ENCODE data around the gene SLBP. TPM values are rescaled to one million over a fixed set of nuclear protein-coding genes. Genes with fewer than 3 reads are reported as not detected.

Gene SLBP
- total RNA-seq, 1 donor from 2014 or later, result 86.7 TPM

GRCh38 chr4:1749370-1749769 is 37.3 kb upstream of the SLBP start:
- no peak for DNase-seq (ENCODE audit: low read depth, low spot score)

GRCh38 chr4:1748465-1748995 is 36.4 kb upstream of the SLBP start:
- no peak for DNase-seq (ENCODE audit: low read depth, low spot score)

DNA sequence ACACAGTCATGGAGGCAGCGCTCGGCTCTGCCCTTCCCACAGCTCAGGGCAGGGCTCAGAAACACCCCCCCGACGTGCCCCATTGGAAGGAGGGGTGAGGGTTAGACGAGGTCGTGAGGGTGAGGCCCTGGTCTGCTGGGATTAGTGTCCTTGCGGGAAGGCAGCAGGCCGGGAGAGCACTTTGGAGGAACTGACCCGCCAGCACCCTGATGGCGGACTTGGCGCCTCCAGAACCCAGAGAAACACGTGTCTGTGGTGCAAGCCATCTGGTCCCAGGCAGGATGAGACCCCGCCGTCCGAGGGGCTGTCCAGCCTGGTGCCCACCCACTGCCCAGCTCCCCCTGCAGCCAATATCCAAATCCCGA is 35.5 kb upstream of the SLBP start:
- no peak for DNase-seq (ENCODE audit: low read depth, low spot score)

- no peak for DNase-seq (ENCODE audit: low read depth, low spot score)
These were observed 34.9 kb upstream of the SLBP start for GRCh38 chr4:1746919-1747602.

DNA sequence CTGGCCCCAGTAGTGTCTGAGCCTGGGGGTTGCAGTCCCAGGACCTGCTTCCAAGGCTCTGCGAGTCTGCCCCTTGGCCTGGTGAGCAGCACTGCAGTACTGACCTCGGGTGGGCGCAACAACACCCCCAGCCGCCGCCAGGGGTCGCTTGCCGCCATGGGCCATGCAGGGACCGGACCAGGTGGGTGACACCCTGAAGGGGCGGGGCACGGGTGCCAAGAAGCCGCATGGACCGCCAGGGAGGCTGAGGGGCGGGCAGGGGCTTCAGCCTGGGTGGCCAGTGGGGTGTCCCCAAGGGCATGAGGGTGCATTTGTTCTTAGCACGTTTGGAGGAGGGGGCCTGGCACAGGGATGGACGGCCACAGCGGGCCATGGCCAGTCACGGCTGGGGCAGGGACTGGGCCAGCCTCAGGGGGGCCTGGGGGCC is 34.2 kb upstream of the SLBP start:
- DNase-seq (ENCODE audit: low read depth, low spot score), result peak; percentile 24

DNA sequence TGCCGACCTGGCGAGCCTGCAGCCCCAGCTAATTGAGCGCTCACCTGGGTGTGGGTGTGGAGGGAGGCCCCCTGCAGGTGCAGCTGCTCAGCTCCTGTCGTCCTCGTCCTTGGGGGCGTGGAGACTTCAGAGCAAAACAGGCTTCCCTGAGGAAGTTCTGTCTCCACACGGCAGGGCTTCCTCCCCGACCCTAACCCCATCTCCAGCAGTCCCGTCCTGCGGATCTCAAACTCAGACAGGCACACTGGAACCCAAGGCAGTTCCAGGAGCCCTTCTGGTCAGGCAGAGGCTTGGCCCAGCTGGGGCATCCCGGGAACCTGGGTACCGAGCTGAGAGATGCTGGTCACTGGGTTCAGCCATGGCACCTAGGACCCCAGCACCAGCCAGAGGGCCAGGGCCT is 33.6 kb upstream of the SLBP start:
- no peak for DNase-seq (ENCODE audit: low read depth, low spot score)

GRCh38 chr4:1745165-1745564 is 33.0 kb upstream of the SLBP start:
- no peak for DNase-seq (ENCODE audit: low read depth, low spot score)

GRCh38 chr4:1744552-1744951 is 32.4 kb upstream of the SLBP start:
- DNase-seq (ENCODE audit: low read depth, low spot score), result no peak

DNA sequence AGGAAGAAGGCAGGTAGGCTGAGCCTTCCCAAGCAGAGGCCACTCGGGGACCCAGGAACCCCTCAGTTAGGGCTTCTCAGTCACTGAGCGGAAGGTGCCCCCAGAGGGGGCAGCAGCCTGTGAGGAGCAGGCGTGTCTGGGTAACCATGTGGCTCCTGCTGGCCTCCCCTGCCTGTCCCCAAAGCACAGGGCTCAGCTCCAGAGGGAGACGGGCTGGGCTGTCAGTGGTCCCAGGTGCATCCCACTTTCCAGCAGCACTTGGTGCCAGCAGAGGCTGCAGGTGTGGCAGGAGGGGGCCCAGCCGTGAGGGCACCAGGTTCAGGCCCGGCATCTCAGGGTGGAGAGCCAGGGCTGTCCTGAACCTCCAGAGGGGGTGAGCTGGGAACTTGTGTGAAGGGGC is 31.9 kb upstream of the SLBP start:
- no peak for DNase-seq (ENCODE audit: low read depth, low spot score)

GRCh38 chr4:1743551-1743950 is 31.4 kb upstream of the SLBP start:
- DNase-seq (ENCODE audit: low read depth, low spot score), result no peak

- no peak for DNase-seq (ENCODE audit: low read depth, low spot score)
These were observed 29.1 kb upstream of the SLBP start for GRCh38 chr4:1741208-1741607.

DNA sequence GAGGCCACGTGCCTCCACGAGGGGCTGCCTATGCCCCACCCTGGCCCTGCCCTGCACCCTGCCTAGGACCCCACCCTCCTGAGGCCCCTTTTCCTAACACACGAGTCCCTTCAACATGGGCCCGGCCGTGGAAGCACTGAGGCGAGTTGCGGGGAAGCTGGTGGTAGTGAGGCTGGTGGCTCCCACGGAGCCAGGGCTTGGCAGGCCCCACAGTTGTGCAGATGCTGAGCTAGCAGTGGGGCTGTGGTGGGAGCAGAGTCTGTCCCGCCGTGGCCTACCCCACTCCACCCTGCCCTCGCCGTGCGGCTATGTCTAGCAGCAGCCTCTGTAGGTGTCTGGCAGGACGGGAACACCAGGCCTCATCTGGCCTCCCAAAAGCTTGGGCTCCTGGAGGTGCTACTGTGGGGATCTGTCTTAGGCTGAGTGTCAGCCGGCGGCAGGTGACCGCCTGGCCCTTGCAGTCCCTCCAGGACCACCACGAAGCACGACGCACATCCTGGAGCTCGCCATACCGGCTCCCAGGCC is 28.0 kb upstream of the SLBP start:
- DNase-seq (ENCODE audit: low read depth, low spot score), result no peak

- DNase-seq (ENCODE audit: low read depth, low spot score), result no peak
These were observed 27.2 kb upstream of the SLBP start for GRCh38 chr4:1739358-1739757.

GRCh38 chr4:1738410-1738809 is 26.3 kb upstream of the SLBP start:
- DNase-seq (ENCODE audit: low read depth, low spot score), result no peak

DNA sequence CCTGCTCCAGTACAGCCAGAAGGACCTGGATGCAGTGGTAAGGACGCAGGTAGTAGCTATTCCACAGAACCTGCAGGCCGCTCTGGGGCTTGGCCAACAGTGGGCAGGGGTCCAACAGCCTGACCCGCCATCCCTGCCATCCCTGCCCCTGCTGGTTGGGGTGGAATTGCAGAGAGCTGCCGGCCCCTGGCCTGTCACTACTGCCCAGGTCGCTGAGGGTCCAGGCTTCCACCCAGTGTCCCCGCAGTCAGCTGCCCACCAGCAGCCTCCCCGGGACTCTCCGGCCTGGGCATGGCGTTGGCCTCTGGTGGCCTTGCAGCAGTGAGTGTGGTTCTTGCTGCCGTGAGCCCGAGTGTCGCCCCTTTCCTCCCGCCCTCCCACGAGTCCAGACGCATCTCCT is 25.5 kb upstream of the SLBP start:
- DNase-seq (ENCODE audit: low read depth, low spot score), result no peak

DNA sequence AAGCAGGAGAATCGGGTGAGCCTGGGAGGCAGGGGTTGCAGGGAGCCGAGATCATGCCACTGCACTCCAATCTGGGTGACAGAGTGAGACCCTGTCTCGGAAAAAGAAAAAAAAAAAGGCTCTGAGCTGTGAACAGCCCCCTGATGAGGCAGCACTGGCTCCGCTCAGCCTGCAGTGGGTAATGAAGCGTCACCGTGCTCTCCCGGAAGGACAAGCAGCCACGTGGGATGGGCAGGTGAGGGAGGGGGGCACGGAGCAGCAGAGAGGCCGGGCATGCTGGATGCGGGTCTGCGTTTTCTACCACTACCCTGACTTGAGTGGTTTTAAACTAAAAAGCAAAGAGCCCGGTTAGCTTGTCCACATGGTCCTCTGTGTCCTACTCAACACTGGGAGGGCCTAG is 24.7 kb upstream of the SLBP start:
- no peak for DNase-seq (ENCODE audit: low read depth, low spot score)

GRCh38 chr4:1735215-1735614 is 23.1 kb upstream of the SLBP start:
- no peak for DNase-seq (ENCODE audit: low read depth, low spot score)

- DNase-seq (ENCODE audit: low read depth, low spot score), result no peak
These were observed 20.8 kb upstream of the SLBP start for GRCh38 chr4:1732911-1733310.

DNA sequence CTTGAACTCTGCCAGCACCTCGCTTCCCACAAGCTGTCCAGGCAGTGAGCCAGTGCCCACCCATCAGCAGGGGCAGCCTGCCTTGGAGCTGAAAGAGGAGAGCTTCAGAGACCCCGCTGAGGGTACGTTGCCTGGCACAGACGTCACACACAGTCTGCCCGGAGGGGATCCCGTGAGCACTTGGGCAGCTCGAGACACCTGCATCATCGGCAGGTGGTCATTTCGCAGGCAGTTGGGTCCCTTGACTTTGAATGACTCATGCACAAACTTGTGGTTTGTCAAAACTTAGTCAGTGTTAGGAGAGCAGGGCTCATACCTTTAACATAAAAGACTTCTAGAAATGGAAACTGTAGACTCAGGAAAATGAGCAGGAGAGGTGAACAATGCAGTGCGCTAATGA is 19.1 kb upstream of the SLBP start:
- no peak for DNase-seq (ENCODE audit: low read depth, low spot score)

GRCh38 chr4:1730532-1731135 is 18.5 kb upstream of the SLBP start:
- DNase-seq (ENCODE audit: low read depth, low spot score), result no peak

DNA sequence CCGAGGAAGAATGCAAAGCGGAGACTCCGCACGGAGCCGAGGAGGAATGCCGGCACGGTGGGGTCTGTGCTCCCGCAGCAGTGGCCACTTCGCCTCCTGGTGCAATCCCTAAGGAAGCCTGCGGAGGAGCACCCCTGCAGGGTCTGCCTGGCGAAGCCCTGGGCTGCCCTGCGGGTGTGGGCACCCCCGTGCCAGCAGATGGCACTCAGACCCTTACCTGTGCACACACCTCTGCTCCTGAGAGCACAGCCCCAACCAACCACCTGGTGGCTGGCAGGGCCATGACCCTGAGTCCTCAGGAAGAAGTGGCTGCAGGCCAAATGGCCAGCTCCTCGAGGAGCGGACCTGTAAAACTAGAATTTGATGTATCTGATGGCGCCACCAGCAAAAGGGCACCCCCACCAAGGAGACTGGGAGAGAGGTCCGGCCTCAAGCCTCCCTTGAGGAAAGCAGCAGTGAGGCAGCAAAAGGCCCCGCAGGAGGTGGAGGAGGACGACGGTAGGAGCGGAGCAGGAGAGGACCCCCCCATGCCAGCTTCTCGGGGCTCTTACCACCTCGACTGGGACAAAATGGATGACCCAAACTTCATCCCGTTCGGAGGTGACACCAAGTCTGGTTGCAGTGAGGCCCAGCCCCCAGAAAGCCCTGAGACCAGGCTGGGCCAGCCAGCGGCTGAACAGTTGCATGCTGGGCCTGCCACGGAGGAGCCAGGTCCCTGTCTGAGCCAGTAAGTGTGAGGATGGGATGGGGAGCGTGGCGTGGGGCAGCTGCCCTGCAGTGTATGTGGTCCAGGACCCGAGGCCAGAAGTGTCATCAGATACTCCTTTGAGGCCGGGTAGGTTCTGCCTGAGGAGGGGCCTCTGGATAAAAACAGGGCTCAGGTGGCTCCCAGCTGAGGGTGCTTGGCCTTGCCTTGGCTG is 16.2 kb upstream of the SLBP start:
- DNase-seq (ENCODE audit: low read depth, low spot score), result no peak
